SU-DHL-6 (cell line): ENCODE results near the gene TTYH1.

Experiments used
- H2AFZ ChIP-seq: fragments of 200-600 bp; sonication (generic); 2 replicates; pipeline ENCODE4 v1.6.1; 2014; ENCODE audit warnings: low read depth, mild to moderate bottlenecking, moderate library complexity, mixed read lengths, antibody characterized with exemption, low read length; ENCODE audit not compliant: severe bottlenecking
- H3F3A ChIP-seq: fragments of 200-600 bp; shearing (Covaris generic); 2 replicates; pipeline ENCODE4 v1.6.0; 2016; ENCODE audit warnings: antibody characterized with exemption, mild to moderate bottlenecking; ENCODE audit not compliant: insufficient read depth
- H3K27ac ChIP-seq: fragments of 200-600 bp; sonication (generic); 2 replicates; pipeline ENCODE4 v1.5.1; 2016; ENCODE audit warnings: low read depth, mild to moderate bottlenecking, low read length, moderate library complexity, mixed read lengths
- H3K27me3 ChIP-seq: fragments of 200-600 bp; sonication (generic), shearing (Covaris generic); 2 replicates; pipeline ENCODE4 v1.6.0; 2014; ENCODE audit warnings: mild to moderate bottlenecking, low read length
- H3K36me3 ChIP-seq: fragments of 200-600 bp; sonication (generic); 2 replicates; pipeline ENCODE4 v1.6.1; 2014; ENCODE audit warnings: mild to moderate bottlenecking, low read length, mixed read lengths
- H3K4me2 ChIP-seq: fragments of 300-600, 200-600 bp; shearing (Covaris generic), sonication (generic); 2 replicates; pipeline ENCODE4 v1.6.0; 2014; ENCODE audit warnings: low read length, low read depth, mild to moderate bottlenecking; ENCODE audit not compliant: poor library complexity, severe bottlenecking
- H3K4me3 ChIP-seq: fragments of 200-600 bp; sonication (generic); 2 replicates; pipeline ENCODE4 v1.5.1; 2014; ENCODE audit warnings: antibody characterized with exemption, low read length, mild to moderate bottlenecking, mixed read lengths; ENCODE audit not compliant: insufficient read depth, poor library complexity, severe bottlenecking
- H3K79me2 ChIP-seq: fragments of 200-600 bp; sonication (generic); 2 replicates; pipeline ENCODE4 v1.6.1; 2014; ENCODE audit warnings: mild to moderate bottlenecking, low read length, moderate library complexity; ENCODE audit not compliant: insufficient read depth
- H3K9ac ChIP-seq: fragments of 200-600 bp; sonication (generic); 2 replicates; pipeline ENCODE4 v1.7.0; 2014; ENCODE audit warnings: mild to moderate bottlenecking, low read length
- H3K9me2 ChIP-seq: fragments of 200-600 bp; sonication (generic); replicated peaks from 2 replicates; pipeline ENCODE4 v1.6.1; 2014; ENCODE audit warnings: low read length; ENCODE audit not compliant: insufficient read depth
- H3K9me3 ChIP-seq: fragments of 200-600 bp; sonication (generic); 2 replicates; pipeline ENCODE4 v1.6.1; 2014; ENCODE audit warnings: low read length, mixed read lengths; ENCODE audit not compliant: insufficient read depth
- H4K20me1 ChIP-seq: fragments of 200-600 bp; sonication (generic); 2 replicates; pipeline ENCODE4 v1.6.1; 2014; ENCODE audit warnings: low read depth, mild to moderate bottlenecking, antibody characterized with exemption, low read length, moderate library complexity, mixed read lengths
- CTCF ChIP-seq: fragments of 200-600 bp; sonication (generic); IDR thresholded peaks from one replicate; pipeline ENCODE4 v1.5.1; 2017; ENCODE audit warnings: antibody characterized with exemption, mild to moderate bottlenecking, low read length, moderate library complexity; ENCODE audit not compliant: insufficient read depth, poor library complexity, severe bottlenecking
- EZH2phosphoT487 ChIP-seq: fragments of 200-600 bp; sonication (generic), shearing (Covaris generic); conservative IDR thresholded peaks from 2 replicates; pipeline ENCODE4 v1.6.1; 2018; ENCODE audit warnings: mild to moderate bottlenecking, antibody characterized with exemption, low read length, moderate library complexity, mixed read lengths

TTYH1 gene

GRCh38 chr19:54432144-54432738 is 17.0 kb downstream of the TTYH1 start:
- Histone ChIP-seq H3K9ac (no peak overlapping the region), H3F3A (no peaks in the 10 kb centered on the region), H3K9me2 (no peaks in the 10 kb centered on the region), H3K4me2 (no peak overlapping the region), H3K9me3 (no peaks in the 10 kb centered on the region), H4K20me1 (no peaks in the 10 kb centered on the region), H3K36me3 (no peaks in the 10 kb centered on the region), H3K27ac (no peak overlapping the region), H2AFZ (no peak overlapping the region), H3K79me2 (no peaks in the 10 kb centered on the region), H3K4me3 (no peak overlapping the region), H3K27me3 (no peaks in the 10 kb centered on the region)
- TF ChIP-seq EZH2phosphoT487 (no peak), CTCF (no peak)

GRCh38 chr19:54433697-54434096 is 18.4 kb downstream of the TTYH1 start:
- Histone ChIP-seq H3K79me2 (no peaks in the 10 kb centered on the region), H3K9me2 (no peaks in the 10 kb centered on the region), H3K9ac (no peak overlapping the region), H4K20me1 (no peaks in the 10 kb centered on the region), H3K27me3 (no peaks in the 10 kb centered on the region), H3K9me3 (no peaks in the 10 kb centered on the region), H3K4me2 (no peak overlapping the region), H3K27ac (no peak overlapping the region), H3F3A (no peaks in the 10 kb centered on the region), H2AFZ (no peak overlapping the region), H3K36me3 (no peaks in the 10 kb centered on the region), H3K4me3 (no peak overlapping the region)
- TF ChIP-seq CTCF (no peak), EZH2phosphoT487 (no peak)

- no peak overlapping the region for H3K4me3 ChIP-seq
- no peaks in the 10 kb centered on the region for H3K9me3 ChIP-seq
- H3F3A ChIP-seq = no peaks in the 10 kb centered on the region
- H3K36me3 ChIP-seq = no peaks in the 10 kb centered on the region
- no peaks in the 10 kb centered on the region for H4K20me1 ChIP-seq
- no peaks in the 10 kb centered on the region for H3K9me2 ChIP-seq
- no peak overlapping the region for H3K9ac ChIP-seq
- no peaks in the 10 kb centered on the region for H3K79me2 ChIP-seq
- TF ChIP-seq CTCF (no peak), EZH2phosphoT487 (no peak)
- H3K27me3 ChIP-seq = no peaks in the 10 kb centered on the region
- no peak overlapping the region for H2AFZ ChIP-seq
- no peak overlapping the region for H3K4me2 ChIP-seq
- no peak overlapping the region for H3K27ac ChIP-seq
Observed at GRCh38 chr19:54434112-54434872, 19.0 kb downstream of the TTYH1 start.
